Peyer's patch (tissue), 4 donors: Measurements from ENCODE around the gene PDE5A.

Experiments used
- POLR2A ChIP-seq, 2 donors: fragments of 450-650 bp; IDR thresholded peaks; one replicate each; pipeline ENCODE4 v1.5.1; 2017; ENCODE audit warnings: antibody characterized with exemption in 2 of 2, mild to moderate bottlenecking in 2 of 2, moderate library complexity in 2 of 2
- TF ChIP-seq, protein P1 (sequence below), 6 experiments: fragments of 450-650 bp in 4 of 6; fragments of 200-600 bp in 2 of 6; sonication (generic) in 1 of 6; IDR thresholded peaks; one replicate each; pipeline ENCODE4 v1.5.1; 2017 to 2019; ENCODE audit warnings: antibody characterized with exemption in 6 of 6, mild to moderate bottlenecking in 3 of 6, moderate library complexity in 1 of 6

GRCh38 chr4:119512398-119512797 is 116.2 kb downstream of the PDE5A start:
- no peak for TF ChIP-seq POLR2A (IDR thresholded peaks at IDR 0.05)
- TF ChIP-seq, protein P1, sequence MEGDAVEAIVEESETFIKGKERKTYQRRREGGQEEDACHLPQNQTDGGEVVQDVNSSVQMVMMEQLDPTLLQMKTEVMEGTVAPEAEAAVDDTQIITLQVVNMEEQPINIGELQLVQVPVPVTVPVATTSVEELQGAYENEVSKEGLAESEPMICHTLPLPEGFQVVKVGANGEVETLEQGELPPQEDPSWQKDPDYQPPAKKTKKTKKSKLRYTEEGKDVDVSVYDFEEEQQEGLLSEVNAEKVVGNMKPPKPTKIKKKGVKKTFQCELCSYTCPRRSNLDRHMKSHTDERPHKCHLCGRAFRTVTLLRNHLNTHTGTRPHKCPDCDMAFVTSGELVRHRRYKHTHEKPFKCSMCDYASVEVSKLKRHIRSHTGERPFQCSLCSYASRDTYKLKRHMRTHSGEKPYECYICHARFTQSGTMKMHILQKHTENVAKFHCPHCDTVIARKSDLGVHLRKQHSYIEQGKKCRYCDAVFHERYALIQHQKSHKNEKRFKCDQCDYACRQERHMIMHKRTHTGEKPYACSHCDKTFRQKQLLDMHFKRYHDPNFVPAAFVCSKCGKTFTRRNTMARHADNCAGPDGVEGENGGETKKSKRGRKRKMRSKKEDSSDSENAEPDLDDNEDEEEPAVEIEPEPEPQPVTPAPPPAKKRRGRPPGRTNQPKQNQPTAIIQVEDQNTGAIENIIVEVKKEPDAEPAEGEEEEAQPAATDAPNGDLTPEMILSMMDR (IDR thresholded peaks at IDR 0.05): no peak
